OCI-LY1 (cell line): ENCODE measurements around the gene PIP5K1C.

ENCODE experiments used
- H2AFZ ChIP-seq: fragments of 200-600 bp; sonication (generic), shearing (Covaris generic); 2 replicates; pipeline ENCODE4 v1.6.0; 2014; ENCODE audit warnings: antibody characterized with exemption, mild to moderate bottlenecking, low read length
- H3F3A ChIP-seq: fragments of 200-600 bp; sonication (generic), shearing (Covaris generic); 2 replicates; pipeline ENCODE4 v1.6.0; 2014; ENCODE audit warnings: mild to moderate bottlenecking, antibody characterized with exemption, low read length, moderate library complexity; ENCODE audit not compliant: insufficient read depth
- H3K27ac ChIP-seq: fragments of 200-600 bp; sonication (generic); 2 replicates; pipeline ENCODE4 v1.5.1; 2014; ENCODE audit warnings: low read length, mixed run types, mild to moderate bottlenecking, low read depth; ENCODE audit not compliant: poor library complexity, severe bottlenecking
- H3K27me3 ChIP-seq: fragments of 200-600 bp; sonication (generic); 2 replicates; pipeline ENCODE4 v1.6.0; 2014; ENCODE audit warnings: antibody characterized with exemption, mild to moderate bottlenecking, low read length, moderate library complexity; ENCODE audit not compliant: insufficient read depth
- H3K36me3 ChIP-seq: fragments of 200-600 bp; sonication (generic); 2 replicates; pipeline ENCODE4 v1.6.1; 2014; ENCODE audit warnings: mild to moderate bottlenecking, antibody characterized with exemption, low read length, moderate library complexity, mixed read lengths; ENCODE audit not compliant: insufficient read depth
- H3K4me1 ChIP-seq: fragments of 200-600 bp; sonication (generic); 2 replicates; pipeline ENCODE4 v1.5.1; 2014; ENCODE audit warnings: mild to moderate bottlenecking, low read length, moderate library complexity; ENCODE audit not compliant: insufficient read depth, severe bottlenecking
- H3K4me2 ChIP-seq: fragments of 200-600 bp; sonication (generic), shearing (Covaris generic); 2 replicates; pipeline ENCODE4 v1.6.1; 2014; ENCODE audit warnings: low read length
- H3K4me3 ChIP-seq: fragments of 200-600 bp; sonication (generic); 2 replicates; pipeline ENCODE4 v1.5.1; 2014; ENCODE audit warnings: low read length, low read depth, mild to moderate bottlenecking, mixed read lengths; ENCODE audit not compliant: poor library complexity, severe bottlenecking
- H3K79me2 ChIP-seq: fragments of 200-600 bp; shearing (Covaris generic); 2 replicates; pipeline ENCODE4 v1.6.1; 2016; ENCODE audit warnings: mixed run types, low read length, mixed read lengths; ENCODE audit not compliant: insufficient read depth
- H3K9ac ChIP-seq: fragments of 200-600 bp; sonication (generic), shearing (Covaris generic); 2 replicates; pipeline ENCODE4 v1.6.1; 2014; ENCODE audit warnings: mild to moderate bottlenecking, low read length, mixed read lengths
- H3K9me2 ChIP-seq: fragments of 200-600 bp; sonication (generic), shearing (Covaris generic); 2 replicates; pipeline ENCODE4 v1.6.1; 2014; ENCODE audit warnings: low read depth, mild to moderate bottlenecking, low read length, mixed read lengths
- H3K9me3 ChIP-seq: fragments of 200-600 bp; shearing (Covaris generic); 2 replicates; pipeline ENCODE4 v1.6.1; 2014; ENCODE audit warnings: low read length, mixed read lengths
- H4K20me1 ChIP-seq: fragments of 200-600 bp; sonication (generic), shearing (Covaris generic); 2 replicates; pipeline ENCODE4 v1.6.0; 2016; ENCODE audit warnings: mild to moderate bottlenecking, low read length; ENCODE audit not compliant: insufficient read depth
- CTCF ChIP-seq: fragments of 200-600 bp; sonication (generic), shearing (Covaris generic); IDR thresholded peaks from 2 replicates; pipeline ENCODE4 v1.5.1; 2017; ENCODE audit warnings: mild to moderate bottlenecking, antibody characterized with exemption, low read length, moderate library complexity, mixed read lengths
- EZH2 ChIP-seq: fragments of 200-600 bp; sonication (generic), shearing (Covaris generic); IDR thresholded peaks from 2 replicates; pipeline ENCODE4 v1.8.0; 2017; ENCODE audit warnings: borderline replicate concordance, mixed run types, mild to moderate bottlenecking, antibody characterized with exemption, low read length, moderate library complexity, mixed read lengths

PIP5K1C gene

GRCh38 chr19:3684054-3684816, 16.0 kb downstream of the PIP5K1C start:
- no peaks in the 10 kb centered on the region for H3K79me2 ChIP-seq
- H3K9me2 ChIP-seq: no peaks in the 10 kb centered on the region
- H4K20me1 ChIP-seq: no peaks in the 10 kb centered on the region
- no peak overlapping the region for H3K9ac ChIP-seq
- peaks cover 7% of the 10 kb centered on the region; the same call in 1 of the 2 replicates for H3K9me3 ChIP-seq
- TF ChIP-seq CTCF: no peak
- no peak for TF ChIP-seq EZH2
- no peak overlapping the region for H3K4me3 ChIP-seq
- no peak overlapping the region for H3K27ac ChIP-seq
- peaks cover 11% of the 10 kb centered on the region for H3K4me1 ChIP-seq
- H3F3A ChIP-seq: no peaks in the 10 kb centered on the region
- H3K27me3 ChIP-seq: peaks cover 21% of the 10 kb centered on the region; the same call in 1 of the 2 replicates
- no peak overlapping the region for H3K4me2 ChIP-seq
- H2AFZ ChIP-seq: no peak overlapping the region
- H3K36me3 ChIP-seq: peaks cover 9% of the 10 kb centered on the region; the same call in 1 of the 2 replicates

GRCh38 chr19:3683405-3684053, 16.7 kb downstream of the PIP5K1C start:
- Histone ChIP-seq H2AFZ (no peak overlapping the region), H3F3A (no peaks in the 10 kb centered on the region), H3K4me2 (no peak overlapping the region), H3K79me2 (no peaks in the 10 kb centered on the region), H4K20me1 (no peaks in the 10 kb centered on the region), H3K9me3 (peaks cover 7% of the 10 kb centered on the region; the same call in 1 of the 2 replicates), H3K9me2 (no peaks in the 10 kb centered on the region), H3K4me1 (peaks cover 10% of the 10 kb centered on the region), H3K27me3 (peaks cover 18% of the 10 kb centered on the region; the same call in 1 of the 2 replicates), H3K36me3 (peaks cover 9% of the 10 kb centered on the region; the same call in 1 of the 2 replicates), H3K9ac (no peak overlapping the region), H3K27ac (no peak overlapping the region), H3K4me3 (no peak overlapping the region)
- TF ChIP-seq EZH2 (no peak), CTCF (no peak)

GRCh38 chr19:3682741-3683404, 17.4 kb downstream of the PIP5K1C start:
- Histone ChIP-seq H3K9me3 (peaks cover 7% of the 10 kb centered on the region; the same call in 1 of the 2 replicates), H3F3A (no peaks in the 10 kb centered on the region), H3K79me2 (no peaks in the 10 kb centered on the region), H3K4me3 (no peak overlapping the region), H4K20me1 (no peaks in the 10 kb centered on the region), H3K36me3 (peaks cover 9% of the 10 kb centered on the region; the same call in 1 of the 2 replicates), H3K27ac (no peak overlapping the region), H3K27me3 (peaks cover 17% of the 10 kb centered on the region; the same call in 1 of the 2 replicates), H3K9ac (no peak overlapping the region), H3K4me1 (peaks cover 3% of the 10 kb centered on the region), H2AFZ (no peak overlapping the region), H3K4me2 (no peak overlapping the region), H3K9me2 (no peaks in the 10 kb centered on the region)
- TF ChIP-seq CTCF: no peak
- TF ChIP-seq EZH2: no peak
